Activated naive CD4-positive, alpha-beta T cell (primary cell): ENCODE results near the gene KIAA0753.
"Not testable (repeated sequence)": the region's sequence is repeated elsewhere in the genome, so short reads cannot be mapped to it uniquely, and the experiment has no call there.

Experiments
- DNase-seq, 4 experiments: peaks; one replicate each; lab custom pipeline; 2025; lab: John Stamatoyannopoulos, UW

Gene KIAA0753

DNA sequence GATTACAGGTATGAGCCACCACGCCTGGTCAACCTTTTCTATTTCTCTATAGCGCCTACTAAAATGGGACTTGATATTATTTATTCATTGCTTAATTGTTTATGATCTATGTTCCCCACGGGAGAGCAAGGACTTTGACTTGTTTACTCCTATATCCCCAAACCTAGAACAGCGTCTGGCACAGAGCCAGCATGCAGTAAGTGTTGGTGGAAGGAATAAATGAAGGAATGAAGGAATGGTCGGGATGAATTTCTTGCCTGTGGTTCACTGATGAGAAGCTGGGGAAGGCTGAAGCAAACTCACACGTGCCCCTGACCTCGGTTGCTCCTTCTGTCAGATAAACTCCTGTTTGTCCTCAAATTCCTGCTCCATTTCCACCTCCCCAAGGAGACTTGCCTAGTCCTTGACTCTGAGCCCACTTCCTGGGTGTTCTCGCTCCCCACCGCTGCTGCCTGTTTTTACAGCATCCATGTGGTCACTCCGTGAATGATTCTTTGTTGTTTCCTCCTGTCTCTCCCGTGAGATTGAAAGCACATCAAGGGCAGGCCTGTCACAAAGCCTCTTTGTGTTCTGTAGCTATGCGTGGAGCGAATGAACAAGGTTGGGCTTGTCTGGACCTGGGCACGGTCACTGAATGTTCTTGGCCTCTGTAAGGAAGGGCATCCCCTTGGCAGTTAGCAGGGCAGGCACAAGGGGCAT is 28.4 kb upstream of the KIAA0753 start:
- no peak for DNase-seq

- no peak for DNase-seq
These were observed 27.7 kb upstream of the KIAA0753 start for GRCh38 chr17:6668219-6668618.

- DNase-seq, result no peak
These were observed 27.0 kb upstream of the KIAA0753 start for GRCh38 chr17:6667516-6667915.

- no peak for DNase-seq
These were observed 26.0 kb upstream of the KIAA0753 start for GRCh38 chr17:6666557-6666956.

- peak in 1 of 4 experiments; percentile 12 for DNase-seq
These were observed 25.6 kb upstream of the KIAA0753 start for GRCh38 chr17:6666077-6666521.

- DNase-seq, result not testable (repeated sequence)
These were observed 22.7 kb upstream of the KIAA0753 start for GRCh38 chr17:6663200-6663599.

- no peak for DNase-seq
These were observed 20.9 kb upstream of the KIAA0753 start for GRCh38 chr17:6661464-6661848.

DNA sequence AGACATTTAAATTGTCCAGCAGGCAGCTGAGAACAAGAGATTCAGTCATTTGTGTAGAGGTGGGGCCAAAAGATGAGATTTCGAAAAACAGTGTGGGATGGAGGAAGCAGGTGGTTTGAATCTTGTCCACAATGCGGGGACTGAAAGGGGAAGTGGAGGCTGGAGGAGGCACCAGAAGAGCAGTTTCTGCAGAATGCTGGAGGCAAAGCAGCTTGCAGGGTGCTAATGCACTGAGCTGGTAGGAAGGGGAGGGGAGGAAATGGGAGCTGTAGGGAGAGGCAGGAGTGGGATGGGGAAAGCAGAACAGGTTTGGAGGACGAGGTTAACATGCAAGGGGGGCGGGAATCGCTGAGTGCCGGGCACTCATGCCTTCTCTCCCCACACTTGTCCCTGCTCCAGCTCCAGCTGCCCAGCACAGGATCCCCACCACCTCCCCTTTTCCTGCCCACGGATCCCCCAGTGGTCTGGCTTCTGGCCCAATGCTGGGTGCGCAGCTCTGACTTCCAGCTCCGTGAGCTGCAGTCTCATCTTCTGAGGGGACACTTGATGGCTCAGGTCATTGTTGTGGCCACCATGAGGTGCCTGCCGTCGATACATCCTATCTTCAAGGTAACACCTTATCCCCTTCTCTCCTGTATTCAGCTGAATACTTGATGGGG is 20.4 kb upstream of the KIAA0753 start:
- DNase-seq, result no peak

- no peak for DNase-seq
These were observed 19.6 kb upstream of the KIAA0753 start for GRCh38 chr17:6660101-6660500.

GRCh38 chr17:6658411-6658810 is 17.9 kb upstream of the KIAA0753 start:
- DNase-seq, result not testable (repeated sequence)

GRCh38 chr17:6657633-6658287 is 17.2 kb upstream of the KIAA0753 start:
- no peak for DNase-seq

DNA sequence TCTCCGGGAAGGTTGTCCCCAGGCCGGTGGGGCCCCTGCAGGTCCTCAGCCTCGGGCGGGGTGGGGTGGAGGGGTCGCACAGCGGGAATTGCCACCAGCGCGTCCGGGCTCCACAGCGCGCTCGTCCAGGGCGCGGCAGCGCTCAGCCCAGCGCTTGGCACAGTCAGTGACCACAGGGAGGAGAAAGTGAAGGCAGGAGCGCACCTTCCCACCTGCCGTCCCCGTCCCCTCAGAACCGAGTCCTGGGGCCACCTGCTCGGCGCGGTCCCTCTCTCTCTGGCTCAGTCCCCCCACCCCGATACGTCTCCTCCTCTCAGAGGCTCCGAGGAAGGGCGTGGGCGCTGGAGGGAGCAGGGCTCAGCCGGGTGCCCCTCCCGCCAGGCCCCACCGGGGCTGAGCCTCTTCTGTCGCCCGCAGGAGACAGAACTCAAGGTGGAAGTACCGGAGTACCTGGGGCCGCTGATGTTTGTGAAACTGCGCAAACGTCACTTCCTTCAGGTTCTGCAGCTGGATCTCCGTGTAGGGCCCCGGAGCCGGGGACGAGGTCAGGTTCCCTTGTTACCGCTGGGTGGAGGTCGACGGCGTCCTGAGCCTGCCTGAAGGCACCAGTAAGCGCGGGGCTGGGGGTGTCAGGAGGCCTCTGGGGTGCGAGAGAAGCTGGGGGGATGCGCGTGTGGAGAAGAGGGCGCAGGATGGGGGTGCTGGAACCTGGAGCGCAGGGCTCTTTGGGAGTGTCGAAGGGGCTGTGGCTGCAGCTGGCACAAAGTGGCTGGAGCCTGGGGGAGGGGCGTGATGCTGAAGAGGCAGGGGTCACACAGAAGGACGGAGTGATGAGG is 16.5 kb upstream of the KIAA0753 start:
- peak in 3 of 4 experiments; percentile 28 to 61 (median 29) for DNase-seq

- not testable (repeated sequence) for DNase-seq
These were observed 15.3 kb upstream of the KIAA0753 start for GRCh38 chr17:6655732-6656361.

- no peak for DNase-seq
These were observed 14.6 kb upstream of the KIAA0753 start for GRCh38 chr17:6654841-6655731.

DNA sequence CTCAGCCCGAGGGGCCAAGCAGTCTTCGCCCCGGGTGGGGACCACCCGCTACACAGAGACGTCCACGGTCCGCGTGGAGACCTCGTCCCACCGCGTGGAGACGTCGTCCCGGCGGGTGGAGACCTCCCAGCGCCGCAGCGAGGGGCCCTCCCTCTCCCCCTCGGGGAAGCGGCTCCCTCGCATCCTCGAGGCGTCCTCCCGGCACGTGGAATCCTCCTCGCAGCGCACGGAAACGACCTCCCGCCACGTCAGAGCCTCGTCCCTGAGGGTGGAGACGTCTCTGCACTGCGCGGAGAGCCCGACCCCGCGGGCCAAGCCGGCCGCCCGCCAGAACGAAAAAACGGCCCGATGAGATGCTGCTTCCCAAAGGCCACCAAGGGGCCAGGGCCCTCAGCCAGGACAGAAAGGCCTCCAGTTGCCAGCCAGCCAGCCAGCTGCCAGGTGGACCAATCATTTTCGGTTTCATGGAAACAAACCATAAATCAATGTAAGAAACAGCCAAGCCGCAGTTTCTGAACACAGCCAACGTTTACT is 11.5 kb upstream of the KIAA0753 start:
- DNase-seq, result peak in 1 of 4 experiments; percentile 16

DNA sequence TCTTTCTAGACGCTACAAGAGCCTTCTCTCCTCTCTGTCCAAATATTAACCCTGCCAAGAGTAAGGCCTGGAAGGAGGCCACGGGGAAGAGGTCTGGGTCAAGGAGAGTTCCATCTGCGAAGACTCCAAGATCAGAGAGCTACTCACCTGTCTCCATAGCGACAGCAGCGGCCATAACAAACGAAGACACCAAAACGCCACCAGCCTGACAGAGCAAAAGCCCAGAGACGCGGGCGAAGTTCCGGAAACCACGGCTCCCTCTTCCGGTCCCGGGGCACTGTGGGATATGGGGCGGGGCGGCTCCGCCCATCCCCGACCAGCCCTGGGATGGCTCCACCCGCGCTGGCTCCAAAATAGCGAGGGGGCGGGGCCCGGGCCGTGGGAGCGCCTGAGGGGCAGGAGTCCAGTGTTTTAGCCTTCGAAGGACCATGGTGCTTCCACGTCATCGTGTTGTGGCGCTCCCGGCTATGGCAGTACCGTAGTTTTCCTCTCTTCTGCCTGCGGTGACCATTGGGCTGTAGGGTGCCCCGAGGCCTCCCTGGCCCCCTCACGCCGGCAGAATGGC is 10.9 kb upstream of the KIAA0753 start, which contains the start of the genes C17orf100 and MED31:
Gene C17orf100 (plus strand): TSS at position 409 of the 565 bp plus-strand sequence. CDS start 152 bp downstream, at position 561.
Gene MED31 (minus strand): TSS at position 252 of the 565 bp plus-strand sequence. CDS start 77 bp downstream, at position 175.
- peak; percentile 84 to 91 (median 88) for DNase-seq

GRCh38 chr17:6648181-6648580 is 7.7 kb upstream of the KIAA0753 start:
- no peak for DNase-seq

DNA sequence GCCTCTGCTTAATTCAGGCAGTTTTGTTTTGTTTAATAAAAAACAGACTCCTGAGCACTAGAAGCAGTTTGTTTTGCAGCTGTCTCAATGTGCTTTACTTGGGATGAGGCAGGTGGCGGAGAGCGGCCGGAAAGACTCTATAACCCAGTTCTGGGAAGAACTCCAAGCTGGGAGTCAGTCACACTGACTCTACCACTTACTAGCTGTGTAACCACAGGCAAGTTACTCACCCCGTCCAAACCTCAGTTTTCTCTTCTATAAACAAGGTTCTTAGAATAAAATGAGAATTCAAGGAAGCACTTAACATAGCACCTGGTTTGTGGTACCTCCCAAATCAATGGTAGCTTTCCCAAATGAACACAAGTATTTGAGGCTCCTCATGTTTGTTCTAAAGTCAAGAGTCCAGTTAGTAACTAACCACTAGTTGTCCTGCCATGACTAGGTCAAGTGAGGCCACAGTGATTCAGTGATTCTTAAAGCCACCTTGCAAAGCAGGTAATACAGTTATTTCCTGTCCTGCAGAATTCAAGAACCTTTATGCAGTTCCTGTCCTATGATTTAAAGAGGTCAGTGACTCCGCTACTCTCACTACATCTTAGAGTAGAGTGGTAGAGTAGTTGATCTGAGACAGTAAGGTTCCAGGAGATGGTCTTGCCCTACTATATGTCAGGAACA is 3.1 kb upstream of the KIAA0753 start:
- no peak for DNase-seq

DNA sequence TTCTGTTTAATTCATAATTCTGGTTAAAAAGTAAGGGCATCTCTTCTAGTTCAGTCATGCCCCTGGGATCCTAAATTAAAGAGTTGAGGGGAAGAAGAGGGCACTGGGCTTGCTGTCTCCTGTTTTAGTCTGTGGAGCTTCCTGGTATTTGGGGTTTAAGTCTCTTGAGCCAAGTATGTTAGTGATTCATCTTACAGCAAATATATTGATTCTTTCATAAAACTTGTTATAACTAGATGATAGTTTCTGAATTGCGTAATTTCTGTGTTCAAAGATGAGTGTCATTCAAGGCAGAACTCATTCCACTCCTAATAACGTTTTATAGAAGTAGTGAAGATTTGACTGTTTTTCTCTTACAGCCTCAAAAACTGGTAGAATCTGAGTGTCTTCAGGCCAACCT is 2.1 kb upstream of the KIAA0753 start:
- DNase-seq, result no peak
